GM10248 (cell line): ENCODE data around the gene SLC22A23.

Experiments used
- CTCF ChIA-PET: fragments of 300-600 bp; sonication (Branson Sonifier 250); formaldehyde crosslinking; extraction: SDS; loops from one replicate; lab custom pipeline; 2021; ENCODE audit warnings: antibody characterized with exemption; lab: Yijun Ruan, JAX
- POLR2A ChIA-PET: fragments of 350-650 bp; sonication (Branson Sonifier 250); formaldehyde crosslinking; extraction: SDS; loops from one replicate; lab custom pipeline; 2020; ENCODE audit warnings: antibody characterized with exemption; lab: Yijun Ruan, JAX
- DNase-seq: peaks from one replicate; pipeline ENCODE4 v3.0.0; 2012; ENCODE audit errors: extremely low spot score
- CTCF ChIP-seq: IDR thresholded peaks from 2 replicates; pipeline ENCODE4 v1.5.1; 2012; ENCODE audit warnings: mild to moderate bottlenecking, low read depth; ENCODE audit errors: extremely low read depth, missing control alignments, control extremely low read depth

Gene SLC22A23

GRCh38 chr6:3285732-3286131 is 171.1 kb downstream of the SLC22A23 start:
- TF ChIP-seq CTCF, result no peak
- ChIA-PET POLR2A (no interaction called here), CTCF (interaction anchor here (1.4 to 8.3 kb wide), 3 partner anchors 26 to 445 kb away, joined by 3 to 112 read pairs (median 4); no protein-coding TSS in a partner anchor)
- no peak for DNase-seq

- ChIA-PET CTCF (interaction anchor here (1.1 to 8.3 kb wide), 4 partner anchors 26 to 446 kb away, joined by 3 to 112 read pairs (median 4); no protein-coding TSS in a partner anchor), POLR2A (no interaction called here)
- no peak for DNase-seq
- TF ChIP-seq CTCF, result no peak
Observed at GRCh38 chr6:3285049-3285639, 171.7 kb downstream of the SLC22A23 start.

GRCh38 chr6:3284436-3284876 is 172.4 kb downstream of the SLC22A23 start:
- ChIA-PET CTCF (interaction anchor here (1.1 to 8.3 kb wide), 3 partner anchors 32 to 446 kb away, joined by 3 to 112 read pairs (median 3); no protein-coding TSS in a partner anchor), POLR2A (no interaction called here)
- TF ChIP-seq CTCF, result no peak
- no peak for DNase-seq

- no peak for DNase-seq
- CTCF ChIA-PET, result interaction anchor here (1.1 to 8.3 kb wide), 2 partner anchors 33 to 447 kb away, joined by 3 to 112 read pairs; no protein-coding TSS in a partner anchor
- POLR2A ChIA-PET, result no interaction called here
- no peak for TF ChIP-seq CTCF
Observed at GRCh38 chr6:3283641-3284435, 173.0 kb downstream of the SLC22A23 start.

GRCh38 chr6:3283241-3283640 is 173.6 kb downstream of the SLC22A23 start:
- no peak for TF ChIP-seq CTCF
- no peak for DNase-seq
- POLR2A ChIA-PET, result no interaction called here
- CTCF ChIA-PET, result interaction anchor here (8.3 kb wide), 1 partner anchor 447 kb away, joined by 112 read pairs; no protein-coding TSS in a partner anchor

GRCh38 chr6:3282476-3283236 is 174.2 kb downstream of the SLC22A23 start:
- CTCF ChIA-PET, result interaction anchor here (1.1 to 8.3 kb wide), 4 partner anchors 9 to 448 kb away, joined by 3 to 112 read pairs (median 4); no protein-coding TSS in a partner anchor
- no peak for TF ChIP-seq CTCF
- no peak for DNase-seq
- POLR2A ChIA-PET, result no interaction called here
